K562 (cell line): ENCODE measurements around the gene MAD2L1.

Source experiments
- CTCF ChIP-seq, 3 experiments: IDR thresholded peaks in 2 of 3; conservative IDR thresholded peaks in 1 of 3; 2 replicates each; pipeline ENCODE4 v1.5.1; 2011 to 2012; ENCODE audit warnings: low read length in 3 of 3, mild to moderate bottlenecking in 3 of 3, control low read depth in 2 of 3, improper control_type of control experiment in 1 of 3, inconsistent platforms in 1 of 3, low read depth in 1 of 3, mixed read lengths in 1 of 3, moderate library complexity in 1 of 3; ENCODE audit not compliant: insufficient read depth in 2 of 3
- CUX1 ChIP-seq: fragments of 200-800 bp; sonication (Bioruptor generic); IDR thresholded peaks from 2 replicates; pipeline ENCODE4 v1.6.1; 2016; ENCODE audit warnings: missing genetic modification characterization, missing compliant biosample characterization
- IRF9 ChIP-seq: fragments of 450-650 bp; IDR thresholded peaks from 2 replicates; pipeline ENCODE4 v1.6.1; 2016; ENCODE audit warnings: missing biosample characterization, missing genetic modification characterization
- NR2F6 ChIP-seq: fragments of 450-650 bp; formaldehyde crosslinking; IDR thresholded peaks from 2 replicates; pipeline ENCODE4 v1.4.0; 2020; ENCODE audit warnings: mild to moderate bottlenecking
- POLR2A ChIP-seq: fragments of 450-650 bp; conservative IDR thresholded peaks from 2 replicates; pipeline ENCODE4 v1.6.1; 2016
- ZNF408 ChIP-seq: fragments of 250-450 bp; sonication (Bioruptor Pico); IDR thresholded peaks from 2 replicates; pipeline ENCODE4 v1.4.0; 2020; ENCODE audit warnings: low read depth, mild to moderate bottlenecking, moderate library complexity

GRCh38 chr4:120082251-120082650, 15.6 kb upstream of the MAD2L1 start:
- TF ChIP-seq IRF9 (no peak), CTCF (IDR thresholded peaks at IDR 0.05 in 2 of 3, conservative IDR thresholded peaks at IDR 0.05 in 1 of 3; ENCODE audit: insufficient read depth in 2 of 3, low read depth in 1 of 3, low read length in 3 of 3) (no peak), CUX1 (CRISPR knock-in tag) (no peak), ZNF408 (CRISPR knock-in tag) (no peak), POLR2A (no peak), NR2F6 (CRISPR knock-in tag) (no peak)
